ENCODE data around the gene REPS2.
"Not testable (repeated sequence)": the region's sequence is repeated elsewhere in the genome, so short reads cannot be mapped to it uniquely, and the experiment has no call there.

The REPS2 gene

GRCh38 chrX:16946361-16946964 is at the start of gene REPS2:
Gene REPS2, plus strand, starts transcription at chrX:16946658. Its CDS starts 204 bp downstream, at chrX:16946862.
- DNase-seq (ENCODE audit: low read depth): peak; percentile 67

- no peak for DNase-seq (ENCODE audit: low read depth)
Observed at GRCh38 chrX:16897445-16897844, 49.0 kb upstream of the REPS2 start.

- DNase-seq (ENCODE audit: low read depth): no peak
Observed at GRCh38 chrX:16903274-16904022, 43.0 kb upstream of the REPS2 start.

- DNase-seq (ENCODE audit: low read depth): no peak
Observed at GRCh38 chrX:16910376-16910775, 36.1 kb upstream of the REPS2 start.

GRCh38 chrX:16914058-16914457 is 32.4 kb upstream of the REPS2 start:
- DNase-seq (ENCODE audit: low read depth): no peak

- DNase-seq (ENCODE audit: low read depth): no peak
Observed at GRCh38 chrX:16916561-16916960, 29.9 kb upstream of the REPS2 start.

GRCh38 chrX:16917120-16917519 is 29.3 kb upstream of the REPS2 start:
- DNase-seq (ENCODE audit: low read depth): no peak

- DNase-seq (ENCODE audit: low read depth): no peak
Observed at GRCh38 chrX:16918979-16919378, 27.5 kb upstream of the REPS2 start.

- no peak for DNase-seq (ENCODE audit: low read depth)
Observed at GRCh38 chrX:16920075-16920474, 26.4 kb upstream of the REPS2 start.

GRCh38 chrX:16923157-16923556 is 23.3 kb upstream of the REPS2 start:
- no peak for DNase-seq (ENCODE audit: low read depth)

GRCh38 chrX:16924631-16925480 is 21.6 kb upstream of the REPS2 start:
- DNase-seq (ENCODE audit: low read depth): no peak

GRCh38 chrX:16930392-16930791 is 16.1 kb upstream of the REPS2 start:
- DNase-seq (ENCODE audit: low read depth): no peak

- no peak for DNase-seq (ENCODE audit: low read depth)
Observed at GRCh38 chrX:16931371-16931770, 15.1 kb upstream of the REPS2 start.

- DNase-seq (ENCODE audit: low read depth): no peak
Observed at GRCh38 chrX:16931855-16932575, 14.4 kb upstream of the REPS2 start.

GRCh38 chrX:16934185-16934584 is 12.3 kb upstream of the REPS2 start:
- no peak for DNase-seq (ENCODE audit: low read depth)

- DNase-seq (ENCODE audit: low read depth): no peak
Observed at GRCh38 chrX:16946971-16947562, 609 bp downstream of the REPS2 start.

GRCh38 chrX:16950423-16950822 is 4.0 kb downstream of the REPS2 start:
- no peak for DNase-seq (ENCODE audit: low read depth)

- no peak for DNase-seq (ENCODE audit: low read depth)
Observed at GRCh38 chrX:16953606-16954211, 7.3 kb downstream of the REPS2 start.

GRCh38 chrX:16957751-16958150 is 11.3 kb downstream of the REPS2 start:
- no peak for DNase-seq (ENCODE audit: low read depth)

- DNase-seq (ENCODE audit: low read depth): no peak
Observed at GRCh38 chrX:16958356-16958755, 11.9 kb downstream of the REPS2 start.

GRCh38 chrX:16962661-16963060 is 16.2 kb downstream of the REPS2 start:
- not testable (repeated sequence) for DNase-seq (ENCODE audit: low read depth)

Data from activated T-helper 1 cell treated with Interleukin-2 at 50 U/mL for 16 hours (primary cell).